ENCODE results near the gene HMX1. TPM values are rescaled to one million over a fixed set of nuclear protein-coding genes. Genes with fewer than 3 reads are reported as not detected.
A peak's percentile ranks its signal among the peaks of the same experiment; 100 is the strongest.

Gene HMX1
- total RNA-seq, 4 donors from 2014 or later = 0.84 TPM; not detected in 3

- peak in 1 of 2 donors; percentile 70 for DNase-seq (ENCODE audit: low spot score in 2 of 2)
- intact Hi-C loops (cut with DNase I; ENCODE audit: low total_unique reads) = no loop called here
- TF ChIP-seq POLR2A (IDR thresholded peaks at IDR 0.05) (no peak), CTCF (IDR thresholded peaks at IDR 0.05) (no peak)
- H3K4me3 ChIP-seq (ENCODE audit: low read depth, poor library complexity, severe bottlenecking) = no peak overlapping the region
- WGBS, 2 donors = 74 to 77% methylated on average over 15 of the region's 15 CpGs
Observed at GRCh38 chr4:8913858-8914460, 42.3 kb upstream of the HMX1 start.

GRCh38 chr4:8913121-8913857, 41.6 kb upstream of the HMX1 start:
- 54% methylated on average over 24 of the region's 24 CpGs for WGBS, 2 donors
- H3K4me3 ChIP-seq (ENCODE audit: low read depth, poor library complexity, severe bottlenecking) = no peak overlapping the region
- peak; percentile 8 to 79 for DNase-seq (ENCODE audit: low spot score in 2 of 2)
- intact Hi-C loops (cut with DNase I; ENCODE audit: low total_unique reads) = no loop called here
- TF ChIP-seq CTCF (IDR thresholded peaks at IDR 0.05) (no peak), POLR2A (IDR thresholded peaks at IDR 0.05) (no peak)

GRCh38 chr4:8912506-8912905, 40.9 kb upstream of the HMX1 start:
- intact Hi-C loops (cut with DNase I; ENCODE audit: low total_unique reads) = no loop called here
- TF ChIP-seq CTCF (IDR thresholded peaks at IDR 0.05) (no peak), POLR2A (IDR thresholded peaks at IDR 0.05) (no peak)
- peak in 1 of 2 donors; percentile 45 for DNase-seq (ENCODE audit: low spot score in 2 of 2)
- H3K4me3 ChIP-seq (ENCODE audit: low read depth, poor library complexity, severe bottlenecking) = no peak overlapping the region
- 88 to 93% methylated on average over 6 of the region's 6 CpGs for WGBS, 2 donors

- H3K4me3 ChIP-seq (ENCODE audit: low read depth, poor library complexity, severe bottlenecking) = no peak overlapping the region
- no peak for TF ChIP-seq CTCF (IDR thresholded peaks at IDR 0.05)
- no peak for TF ChIP-seq POLR2A (IDR thresholded peaks at IDR 0.05)
- peak; percentile 7 to 72 for DNase-seq (ENCODE audit: low spot score in 2 of 2)
- intact Hi-C loops (cut with DNase I; ENCODE audit: low total_unique reads) = no loop called here
- 40 to 43% methylated on average over 3 to 5 of the region's 5 CpGs for WGBS, 2 donors
Observed at GRCh38 chr4:8912089-8912455, 40.4 kb upstream of the HMX1 start.

- H3K4me3 ChIP-seq (ENCODE audit: low read depth, poor library complexity, severe bottlenecking) = no peak overlapping the region
- WGBS, 2 donors = 59 to 63% methylated on average over 20 to 28 of the region's 31 CpGs
- peak; percentile 5 to 83 for DNase-seq (ENCODE audit: low spot score in 2 of 2)
- intact Hi-C loops (cut with DNase I; ENCODE audit: low total_unique reads) = no loop called here
- no peak for TF ChIP-seq CTCF (IDR thresholded peaks at IDR 0.05)
- no peak for TF ChIP-seq POLR2A (IDR thresholded peaks at IDR 0.05)
Observed at GRCh38 chr4:8911316-8912088, 39.9 kb upstream of the HMX1 start.
